Inflammatory macrophage treated with lipopolysaccharide for 4 hours (primary cell): ENCODE data around the gene ANXA3.
A peak's percentile ranks its signal among the peaks of the same experiment; 100 is the strongest.

ENCODE experiments used
- DNase-seq: peaks from one replicate; pipeline ENCODE4 v3.0.0-alpha.2; 2020

ANXA3 gene

DNA sequence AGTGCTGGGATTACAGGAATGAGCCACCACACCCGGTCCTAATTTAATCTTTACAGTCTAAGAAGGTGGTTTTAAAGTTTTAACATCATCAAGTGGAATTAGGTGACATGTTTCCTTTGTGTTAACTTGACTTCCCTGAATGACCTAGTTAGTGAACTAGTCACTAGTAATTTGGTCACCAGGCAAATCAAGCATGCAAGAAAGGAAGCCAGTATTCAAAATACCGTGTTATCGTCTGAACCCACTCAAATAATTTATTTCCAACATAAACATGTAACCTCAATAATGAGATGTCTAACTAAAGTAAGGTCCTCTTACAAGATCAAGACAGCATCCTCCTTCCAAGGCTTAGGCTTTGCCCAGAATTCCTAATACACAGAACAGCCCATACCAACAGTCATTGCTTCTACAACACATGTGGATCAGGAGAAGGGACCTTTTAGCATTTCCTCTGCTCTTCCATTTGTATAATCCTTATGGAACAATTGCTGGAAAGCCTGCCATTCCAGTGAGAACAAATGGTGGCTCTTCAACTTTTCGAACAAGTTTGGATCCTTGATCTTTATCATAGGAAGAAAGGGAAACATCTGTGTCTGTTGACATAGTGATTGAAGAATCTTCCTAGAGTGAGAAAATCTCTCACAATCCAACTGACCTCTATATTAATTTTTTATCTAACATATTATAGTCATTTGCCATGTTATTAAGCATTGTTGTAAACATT is 97.2 kb downstream of the ANXA3 start:
- no peak for DNase-seq

DNA sequence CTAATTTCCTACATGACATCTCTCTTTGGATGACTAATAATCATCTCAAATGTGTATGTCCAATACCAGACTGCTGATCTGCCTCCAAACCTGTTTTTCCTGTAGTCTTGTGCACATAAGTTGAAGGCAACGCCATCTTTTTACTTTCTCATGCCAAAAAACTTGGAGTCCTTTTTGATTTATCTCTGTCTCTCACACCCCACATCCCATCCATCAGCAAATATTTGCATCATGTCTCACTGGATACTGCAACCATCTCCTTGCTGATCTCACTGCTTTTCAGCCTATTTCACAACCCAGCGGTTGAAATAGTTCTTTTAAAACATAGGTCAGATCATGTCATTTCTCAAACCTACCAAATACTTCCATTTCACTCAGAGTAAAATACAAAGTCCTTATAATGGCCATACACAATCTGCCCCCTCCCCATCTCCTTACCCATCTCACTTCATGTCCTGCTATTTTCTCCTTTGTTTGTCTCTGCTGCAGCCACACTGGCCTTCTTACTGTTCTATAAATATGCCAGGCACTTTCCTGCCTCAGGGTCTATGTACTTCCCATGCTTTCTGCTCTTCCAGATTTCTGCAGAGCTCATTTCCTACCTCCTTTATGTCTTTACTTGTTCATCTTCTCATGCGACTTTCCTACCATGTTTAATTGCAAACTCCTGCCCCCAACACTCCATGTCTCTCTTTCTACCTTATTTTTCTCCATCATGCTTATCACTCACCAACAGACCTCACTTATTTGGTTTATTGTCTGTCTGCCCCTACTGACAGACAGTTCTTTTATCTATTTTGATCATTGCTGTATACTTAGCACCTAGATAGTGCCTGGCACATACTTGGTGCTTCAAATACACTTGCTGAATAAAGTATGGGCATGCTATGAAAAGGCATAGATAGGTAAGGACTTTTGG is 98.8 kb downstream of the ANXA3 start:
- peak; percentile 89 for DNase-seq

DNA sequence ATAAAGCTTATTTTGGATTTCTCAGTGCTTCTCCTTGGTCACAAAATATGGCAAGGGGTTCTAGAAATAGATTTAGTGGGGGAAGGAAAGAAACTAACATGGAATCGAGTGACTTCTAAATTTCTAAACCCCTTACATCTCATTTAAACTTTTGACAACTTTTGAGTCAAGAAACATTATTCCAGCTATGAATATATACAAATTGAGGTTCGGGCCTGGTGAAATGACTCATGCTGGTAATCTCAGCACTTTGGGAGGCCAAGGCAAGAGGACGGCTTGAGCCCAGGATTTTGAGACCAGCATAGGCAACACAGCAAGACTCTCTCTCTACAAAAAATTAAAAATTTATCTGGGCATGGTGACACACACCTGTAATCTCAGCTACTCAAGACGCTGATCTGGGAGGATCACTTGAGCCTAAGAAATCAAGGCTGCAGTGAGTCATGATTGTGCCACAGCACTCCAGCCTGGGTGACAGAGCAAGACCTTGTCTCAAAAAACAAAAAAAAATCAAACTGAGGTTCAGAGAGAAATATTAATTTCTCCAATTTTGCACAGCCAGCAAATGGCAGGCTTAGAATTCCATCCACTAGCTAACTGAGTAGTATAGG is 99.8 kb downstream of the ANXA3 start:
- DNase-seq: peak; percentile 50

DNA sequence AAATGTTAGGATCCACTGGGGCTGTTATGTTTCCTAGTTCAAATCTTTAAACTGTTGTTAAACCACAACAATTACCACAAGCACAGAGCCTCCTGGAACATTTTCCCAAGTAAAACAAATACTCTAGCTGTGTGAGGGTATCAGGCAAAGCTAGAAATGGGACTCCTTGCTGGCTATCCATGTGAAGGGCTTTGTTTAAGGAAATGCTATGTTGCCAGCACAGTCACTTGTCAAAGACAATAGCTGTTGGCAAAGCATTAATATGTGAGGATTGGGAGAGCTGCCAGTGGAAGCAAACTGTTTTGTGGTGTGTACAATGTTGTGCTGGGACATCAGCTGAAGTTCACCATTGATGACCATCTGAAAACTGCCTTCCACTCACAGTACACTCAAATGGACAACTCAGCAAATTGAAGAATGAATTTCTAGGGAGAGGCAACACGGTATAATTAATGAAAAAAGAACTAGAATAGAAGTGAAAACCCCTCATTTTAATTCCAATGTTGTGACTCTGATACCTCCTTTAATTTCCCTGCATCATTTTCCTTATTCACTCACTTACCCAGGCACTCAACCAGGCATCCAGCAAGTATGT is 100.8 kb downstream of the ANXA3 start:
- no peak for DNase-seq

DNA sequence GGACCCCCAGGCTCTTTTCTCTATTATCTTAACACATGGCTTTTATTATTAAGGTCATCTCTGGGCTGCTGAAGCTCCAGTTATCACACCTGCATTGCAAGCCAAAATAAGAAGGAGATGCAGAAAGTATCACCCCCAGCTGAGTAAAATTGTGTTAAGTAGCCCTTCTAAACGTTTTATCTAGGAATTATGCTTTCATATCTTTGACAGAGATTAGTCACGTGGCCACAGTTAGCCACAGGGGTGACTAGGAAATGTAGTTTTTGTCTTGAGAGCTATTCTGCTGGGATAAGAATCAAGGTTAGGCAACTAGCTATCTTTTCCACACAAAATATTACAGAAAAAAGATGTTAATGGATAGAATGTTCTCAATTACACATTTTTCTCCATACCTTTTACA is 102.1 kb downstream of the ANXA3 start:
- DNase-seq: peak; percentile 38

DNA sequence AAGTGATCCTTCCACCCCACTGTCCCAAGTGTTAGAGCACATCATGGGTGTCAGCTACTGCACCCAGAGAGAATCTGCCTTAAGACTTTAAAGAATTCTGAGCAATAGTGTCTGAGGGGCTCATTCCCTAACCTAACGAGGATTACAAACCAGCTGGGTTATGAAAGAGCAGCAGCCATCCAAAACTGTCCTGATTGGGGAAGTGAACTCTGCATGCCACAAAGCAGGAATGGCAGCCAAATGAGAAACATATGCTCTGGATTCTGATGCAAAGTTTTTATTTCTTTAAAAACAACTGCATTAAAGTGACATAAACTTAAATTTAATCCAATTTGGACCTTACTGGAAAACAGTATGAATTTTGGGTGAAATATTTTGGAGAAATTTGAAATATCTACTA is 103.2 kb downstream of the ANXA3 start:
- peak; percentile 65 for DNase-seq

DNA sequence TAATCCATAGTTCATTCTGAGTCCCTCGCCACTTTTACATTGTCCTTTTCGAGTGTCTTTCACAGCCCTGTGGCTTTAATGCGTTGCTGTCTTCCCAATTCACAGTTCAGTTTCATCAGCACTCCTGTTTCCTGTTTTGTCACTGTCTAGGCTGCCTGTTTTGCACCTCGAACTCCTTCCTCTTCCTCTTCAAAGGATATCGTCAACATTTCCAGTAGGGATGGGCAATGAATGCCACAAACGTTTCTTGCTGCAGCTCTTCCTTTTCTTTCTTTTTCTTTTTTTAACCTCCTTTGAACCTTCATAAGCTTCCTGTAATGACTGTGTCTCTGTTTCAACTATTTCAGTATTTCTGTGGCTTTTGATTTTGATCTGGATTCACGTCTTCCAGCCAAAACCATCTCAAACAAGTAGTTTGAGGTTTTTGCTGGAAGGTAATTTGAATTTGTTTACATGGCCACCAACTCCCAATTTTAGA is 105.4 kb downstream of the ANXA3 start:
- DNase-seq: peak; percentile 92

DNA sequence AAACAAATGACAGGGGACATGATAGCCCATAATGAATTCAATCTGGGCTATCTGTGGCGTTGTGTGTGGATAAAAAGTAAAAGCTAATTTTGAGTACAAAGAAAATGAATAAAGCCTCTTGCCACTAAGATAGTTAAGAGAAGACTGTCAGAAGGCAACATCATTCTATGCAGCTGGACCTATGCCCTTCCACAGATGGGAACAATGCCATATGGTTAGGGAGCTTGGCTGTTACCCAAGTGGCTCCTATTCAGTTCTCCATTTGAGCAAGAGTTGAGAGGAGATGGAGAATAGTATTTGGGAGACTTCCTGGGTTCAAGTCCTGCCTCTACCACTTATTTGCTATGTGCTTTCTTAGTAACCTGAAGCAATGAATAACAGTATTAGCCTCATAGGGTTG is 107.7 kb downstream of the ANXA3 start:
- DNase-seq: no peak

DNA sequence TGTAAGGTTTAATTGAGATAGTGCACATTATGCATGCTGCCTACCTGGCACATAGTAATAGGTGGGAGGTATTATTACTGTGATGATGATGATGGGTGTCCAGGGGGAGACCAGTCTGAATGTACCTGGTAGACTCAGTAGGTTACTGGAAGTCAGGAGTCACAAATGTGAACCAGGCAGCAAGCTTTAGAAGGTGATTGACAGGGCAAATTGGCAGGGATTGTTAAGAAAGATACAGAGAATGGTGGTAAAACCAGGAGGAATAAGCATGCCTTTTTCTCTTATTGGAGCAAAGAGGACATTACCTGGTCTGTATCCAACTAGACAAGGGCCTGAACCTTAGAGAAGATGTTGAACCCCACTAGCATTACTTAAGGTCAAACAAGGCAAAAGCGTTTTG is 108.1 kb downstream of the ANXA3 start:
- DNase-seq: no peak
